B cell (primary cell): ENCODE measurements around the gene HOXD8. TPM values are rescaled to one million over a fixed set of nuclear protein-coding genes. Genes with fewer than 3 reads are reported as not detected.

ENCODE experiments used
- ATAC-seq: fragments of 200-7000 bp; cut with Tn5 transposase; one replicate; pipeline ENCODE4 v1.10.0; 2021; ENCODE audit warnings: low read depth, mild to moderate bottlenecking, moderate number of reproducible peaks, moderate library complexity
- CTCF ChIA-PET: fragments of 350-600 bp; sonication (Branson Sonifier 250); formaldehyde crosslinking; loops from one replicate; lab custom pipeline; 2021; ENCODE audit warnings: antibody characterized with exemption, inconsistent platforms; lab: Charles Lee
- POLR2A ChIA-PET: fragments of 350-600 bp; sonication (Branson Sonifier 250); formaldehyde crosslinking; loops from one replicate; lab custom pipeline; 2021; ENCODE audit warnings: antibody characterized with exemption; lab: Charles Lee
- DNase-seq: peaks from one replicate; pipeline ENCODE4 v3.0.0; 2013
- H2AFZ ChIP-seq: 2 replicates; pipeline ENCODE4 v1.6.1; 2012; ENCODE audit warnings: mild to moderate bottlenecking, low read depth, low read length; ENCODE audit not compliant: insufficient read depth, poor library complexity, severe bottlenecking
- H3K27ac ChIP-seq, 2 donors: 1 replicate in 1 of 2; 2 replicates in 1 of 2; pipeline ENCODE4 v1.5.1; 2012 to 2013; ENCODE audit warnings: low read length in 2 of 2, mild to moderate bottlenecking in 2 of 2, moderate library complexity in 1 of 2
- H3K27me3 ChIP-seq, 4 experiments: fragments of 200-600 bp in 1 of 4; sonication (generic) in 1 of 4; replicated peaks in 1 of 4; 1 replicate in 2 of 4; 2 replicates in 2 of 4; pipeline versions ENCODE4 v1.6.1 to v1.7.0; 2013 to 2016; ENCODE audit warnings: low read length in 3 of 4, mild to moderate bottlenecking in 2 of 4, mixed read lengths in 1 of 4, moderate library complexity in 1 of 4; ENCODE audit not compliant: insufficient read depth in 4 of 4, control insufficient read depth in 3 of 4; ENCODE audit errors: control extremely low read depth in 1 of 4
- H3K36me3 ChIP-seq, 2 experiments: replicated peaks in 1 of 2; 1 replicate in 1 of 2; 2 replicates in 1 of 2; pipeline versions ENCODE4 v1.6.1 to v1.7.1; 2013; ENCODE audit warnings: low read length in 1 of 2; ENCODE audit not compliant: insufficient read depth in 2 of 2, control insufficient read depth in 1 of 2; ENCODE audit errors: control extremely low read depth in 1 of 2, extremely low read depth in 1 of 2
- H3K4me1 ChIP-seq, 2 donors: fragments of 200-600 bp in 1 of 2; sonication (generic) in 1 of 2; 1 replicate in 1 of 2; 2 replicates in 1 of 2; pipeline versions ENCODE4 v1.5.1 to v1.6.1; 2013 to 2017; ENCODE audit warnings: low read length in 2 of 2; ENCODE audit not compliant: control insufficient read depth in 2 of 2, insufficient read depth in 2 of 2
- H3K4me2 ChIP-seq: replicated peaks from 2 replicates; pipeline ENCODE3; 2012; ENCODE audit warnings: mild to moderate bottlenecking, low read depth, low read length; ENCODE audit not compliant: poor library complexity, severe bottlenecking
- H3K4me3 ChIP-seq, 5 experiments: fragments of 200-600 bp in 1 of 5; sonication (generic) in 1 of 5; 1 replicate in 3 of 5; 2 replicates in 2 of 5; pipeline versions ENCODE4 v1.5.1 to v1.7.0; 2011 to 2016; ENCODE audit warnings: low read length in 4 of 5, mild to moderate bottlenecking in 4 of 5, low read depth in 2 of 5, control low read depth in 1 of 5, moderate library complexity in 1 of 5; ENCODE audit not compliant: insufficient read depth in 1 of 5; ENCODE audit errors: control extremely low read depth in 1 of 5, extremely low read depth in 1 of 5
- H3K79me2 ChIP-seq: fragments of 200-600 bp; sonication (generic); one replicate; pipeline ENCODE4 v1.6.0; 2016; ENCODE audit warnings: low read length; ENCODE audit not compliant: control insufficient read depth, insufficient read depth
- H3K9ac ChIP-seq: fragments of 200-600 bp; sonication (generic); 2 replicates; pipeline ENCODE4 v1.6.1; 2017; ENCODE audit warnings: mild to moderate bottlenecking, low read length, moderate library complexity
- H3K9me3 ChIP-seq, 3 donors: one replicate each; pipeline versions ENCODE4 v1.6.1 to v1.7.1; 2013; ENCODE audit warnings: low read length in 2 of 3; ENCODE audit not compliant: control insufficient read depth in 2 of 3, insufficient read depth in 1 of 3; ENCODE audit errors: control extremely low read depth in 1 of 3
- H4K20me1 ChIP-seq: 2 replicates; pipeline ENCODE4 v1.6.0; 2012; ENCODE audit warnings: mild to moderate bottlenecking, low read length; ENCODE audit not compliant: insufficient read depth, control insufficient read depth, poor library complexity, severe bottlenecking
- H3K27ac Mint-ChIP-seq: one replicate; pipeline ENCODE4 v1.8.0; 2021; ENCODE audit warnings: mixed read lengths
- H3K27me3 Mint-ChIP-seq: one replicate; pipeline ENCODE4 v1.8.0; 2021; ENCODE audit warnings: mixed read lengths
- H3K4me1 Mint-ChIP-seq: one replicate; pipeline ENCODE4 v1.8.0; 2021; ENCODE audit warnings: mixed read lengths
- H3K4me3 Mint-ChIP-seq: one replicate; pipeline ENCODE4 v1.8.0; 2021; ENCODE audit warnings: mixed read lengths
- H3K9me3 Mint-ChIP-seq: one replicate; pipeline ENCODE4 v1.8.0; 2022; ENCODE audit warnings: mixed read lengths; ENCODE audit not compliant: insufficient read depth
- EZH2 ChIP-seq: IDR thresholded peaks from 2 replicates; pipeline ENCODE4 v1.6.1; 2012; ENCODE audit warnings: borderline replicate concordance, low read depth, mild to moderate bottlenecking, moderate library complexity, low read length; ENCODE audit not compliant: insufficient read depth, poor library complexity, severe bottlenecking
- WGBS: methylation state at CpG from one replicate; pipeline ENCODE4 v1.1.5; 2013; ENCODE audit warnings: missing lambda C conversion rate; ENCODE audit not compliant: insufficient coverage; 5-methylcytosine and 5-hydroxymethylcytosine counted together
- intact Hi-C: fragments of 100-400 bp; cut with micrococcal nuclease; formaldehyde crosslinking; loops from one replicate; pipeline ENCODE4 v1.10.0; 2022
- polyA plus RNA-seq: library from polyadenylated mRNA; depleted of rRNA; stranded (reverse); fragments of >200 nt; gene quantifications from 2 replicates; pipeline ENCODE4 v1.2.3, GENCODE V29; 2012
- total RNA-seq, 2 donors: library from RNA; stranded (reverse); fragments of 120-200 nt in 1 of 2; gene quantifications; 1 replicate in 1 of 2; 2 replicates in 1 of 2; pipeline versions ENCODE4 v1.2.3 to v1.2.4, GENCODE V29; 2013 to 2022
- TF ChIP-seq, protein P1 (sequence below): fragments of 200-600 bp; IDR thresholded peaks from one replicate; pipeline ENCODE4 v1.8.0; 2022; ENCODE audit warnings: antibody characterized with exemption, mild to moderate bottlenecking

The HOXD8 gene
- total and polyA plus RNA-seq, 2 donors (not counting 1 experiment from before 2014, with no cell fraction given) = not detected

GRCh38 chr2:176079831-176080539 is 49.5 kb upstream of the HOXD8 start:
- H3K4me1 Mint-ChIP-seq = peaks cover 5% of the 10 kb centered on the region
- H3K27me3 Mint-ChIP-seq = peaks cover 70% of the 10 kb centered on the region
- no peak overlapping the region for H3K4me3 Mint-ChIP-seq
- Histone ChIP-seq H3K4me3 (no peak overlapping the region), H3K36me3 (no peaks in the 10 kb centered on the region), H3K27me3 (peaks cover 0 to 86% (median 72%) of the 10 kb centered on the region in 4 experiments), H3K4me2 (peak overlapping the region; percentile 28), H3K9me3 (peaks cover 7 to 61% (median 31%) of the 10 kb centered on the region in 3 donors), H2AFZ (no peak overlapping the region), H4K20me1 (no peaks in the 10 kb centered on the region), H3K4me1 (peaks cover 3 to 18% of the 10 kb centered on the region in 2 donors), H3K9ac (no peak overlapping the region), H3K27ac (no peak overlapping the region), H3K79me2 (no peaks in the 10 kb centered on the region)
- H3K9me3 Mint-ChIP-seq = peaks cover 3% of the 10 kb centered on the region
- CTCF ChIA-PET = interaction anchor here (1.4 kb wide), 1 partner anchor 47 kb away, joined by 5 read pairs; no protein-coding TSS in a partner anchor
- ATAC-seq (no peak), DNase-seq (no peak)
- TF ChIP-seq, protein P1, sequence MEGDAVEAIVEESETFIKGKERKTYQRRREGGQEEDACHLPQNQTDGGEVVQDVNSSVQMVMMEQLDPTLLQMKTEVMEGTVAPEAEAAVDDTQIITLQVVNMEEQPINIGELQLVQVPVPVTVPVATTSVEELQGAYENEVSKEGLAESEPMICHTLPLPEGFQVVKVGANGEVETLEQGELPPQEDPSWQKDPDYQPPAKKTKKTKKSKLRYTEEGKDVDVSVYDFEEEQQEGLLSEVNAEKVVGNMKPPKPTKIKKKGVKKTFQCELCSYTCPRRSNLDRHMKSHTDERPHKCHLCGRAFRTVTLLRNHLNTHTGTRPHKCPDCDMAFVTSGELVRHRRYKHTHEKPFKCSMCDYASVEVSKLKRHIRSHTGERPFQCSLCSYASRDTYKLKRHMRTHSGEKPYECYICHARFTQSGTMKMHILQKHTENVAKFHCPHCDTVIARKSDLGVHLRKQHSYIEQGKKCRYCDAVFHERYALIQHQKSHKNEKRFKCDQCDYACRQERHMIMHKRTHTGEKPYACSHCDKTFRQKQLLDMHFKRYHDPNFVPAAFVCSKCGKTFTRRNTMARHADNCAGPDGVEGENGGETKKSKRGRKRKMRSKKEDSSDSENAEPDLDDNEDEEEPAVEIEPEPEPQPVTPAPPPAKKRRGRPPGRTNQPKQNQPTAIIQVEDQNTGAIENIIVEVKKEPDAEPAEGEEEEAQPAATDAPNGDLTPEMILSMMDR = peak; percentile 30
- no peak for TF ChIP-seq EZH2
- POLR2A ChIA-PET = no interaction called here
- intact Hi-C loops = loop anchor here (5.0 kb wide), 1 partner anchor 52 kb away; no protein-coding TSS in a partner anchor
- no peak overlapping the region for H3K27ac Mint-ChIP-seq
- WGBS = 5% methylated on average over 81 of the region's 86 CpGs
